GM06990 (cell line): Measurements from ENCODE around the gene DUS2.
"Not testable (repeated sequence)": the region's sequence is repeated elsewhere in the genome, so short reads cannot be mapped to it uniquely, and the experiment has no call there.

Source experiments
- DNase-seq: peaks from one replicate; pipeline ENCODE4 v3.0.0-alpha.2; 2011; ENCODE audit not compliant: insufficient read length; ENCODE audit errors: extremely low read depth
- H3K27me3 ChIP-seq: replicated peaks from 2 replicates; pipeline ENCODE4 v1.6.0; 2011; ENCODE audit warnings: low read length; ENCODE audit not compliant: control insufficient read depth, insufficient read depth
- H3K36me3 ChIP-seq: 2 replicates; pipeline ENCODE4 v1.5.1; 2011; ENCODE audit warnings: low read length; ENCODE audit not compliant: control insufficient read depth, insufficient read depth
- H3K4me3 ChIP-seq: replicated peaks from 2 replicates; pipeline ENCODE4 v1.5.1; 2011; ENCODE audit warnings: low read depth, mild to moderate bottlenecking, control low read depth, low read length
- CTCF ChIP-seq: IDR thresholded peaks from 2 replicates; pipeline ENCODE4 v1.5.1; 2011; ENCODE audit warnings: low read length, control low read depth, mild to moderate bottlenecking, inconsistent platforms; ENCODE audit not compliant: insufficient read depth, poor library complexity, severe bottlenecking

The DUS2 gene

DNA sequence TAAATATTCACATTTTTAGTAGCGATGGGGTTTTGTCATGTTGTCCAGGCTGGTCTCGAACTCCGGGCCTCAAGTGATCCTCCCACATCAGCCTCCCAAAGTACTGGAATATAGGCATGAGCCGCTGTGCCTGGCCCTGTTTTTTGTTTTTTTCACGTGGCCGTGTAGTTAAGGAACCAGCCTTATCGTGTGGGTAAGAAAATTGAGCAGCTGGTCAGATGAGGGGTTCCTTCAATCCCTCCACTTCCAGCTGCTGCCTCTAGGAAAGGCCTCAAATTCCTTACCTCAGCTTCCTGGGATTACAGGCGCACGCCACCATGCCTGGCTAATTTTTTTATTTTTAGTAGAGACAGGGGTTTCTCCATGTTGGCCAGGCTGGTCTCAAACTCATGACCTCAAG lies 17.9 kb upstream of the DUS2 start:
- TF ChIP-seq CTCF = no peak
- no peak for DNase-seq
- Histone ChIP-seq H3K4me3 (no peak overlapping the region), H3K27me3 (no peaks in the 10 kb centered on the region), H3K36me3 (no peaks in the 10 kb centered on the region)

DNA sequence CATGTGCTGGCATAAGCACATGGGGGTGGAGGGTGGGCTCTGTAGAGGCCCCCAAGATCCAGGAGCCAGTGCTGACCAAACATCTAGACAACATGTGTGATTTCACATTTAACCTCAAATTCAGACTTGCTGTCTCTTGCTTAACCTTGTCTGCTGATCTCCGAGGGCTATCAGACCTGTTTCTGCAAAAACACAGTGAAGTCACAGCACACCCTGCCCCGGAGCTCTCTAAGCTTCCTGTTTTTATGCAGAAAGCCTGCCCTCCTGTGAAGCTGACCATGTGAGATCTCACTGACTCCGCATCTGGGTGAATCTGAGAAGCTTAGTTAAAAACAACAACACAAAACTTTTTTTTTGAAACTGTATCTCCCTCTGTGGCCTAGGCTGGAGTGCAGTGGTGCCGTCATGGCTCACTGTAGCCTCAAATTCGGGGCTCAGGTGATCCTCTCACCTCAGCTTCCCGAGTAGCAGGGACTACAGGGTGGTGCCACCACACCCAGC lies 17.2 kb upstream of the DUS2 start:
- TF ChIP-seq CTCF = no peak
- H3K36me3 ChIP-seq = no peaks in the 10 kb centered on the region
- no peaks in the 10 kb centered on the region for H3K27me3 ChIP-seq
- no peak for DNase-seq
- H3K4me3 ChIP-seq = no peak overlapping the region

GRCh38 chr16:68009157-68009735 lies 13.8 kb upstream of the DUS2 start:
- no peak for TF ChIP-seq CTCF
- DNase-seq = no peak
- no peak overlapping the region for H3K4me3 ChIP-seq
- no peaks in the 10 kb centered on the region for H3K36me3 ChIP-seq
- no peaks in the 10 kb centered on the region for H3K27me3 ChIP-seq

- not testable (repeated sequence) for H3K4me3 ChIP-seq, H3K36me3 ChIP-seq, DNase-seq, H3K27me3 ChIP-seq
Measured at GRCh38 chr16:68009872-68010271, 13.2 kb upstream of the DUS2 start.

GRCh38 chr16:68013440-68013839 lies 9.6 kb upstream of the DUS2 start:
- Histone ChIP-seq H3K4me3 (no peak overlapping the region), H3K27me3 (no peaks in the 10 kb centered on the region; the same call in 1 of the 2 replicates), H3K36me3 (no peaks in the 10 kb centered on the region)
- TF ChIP-seq CTCF = no peak
- DNase-seq = no peak

DNA sequence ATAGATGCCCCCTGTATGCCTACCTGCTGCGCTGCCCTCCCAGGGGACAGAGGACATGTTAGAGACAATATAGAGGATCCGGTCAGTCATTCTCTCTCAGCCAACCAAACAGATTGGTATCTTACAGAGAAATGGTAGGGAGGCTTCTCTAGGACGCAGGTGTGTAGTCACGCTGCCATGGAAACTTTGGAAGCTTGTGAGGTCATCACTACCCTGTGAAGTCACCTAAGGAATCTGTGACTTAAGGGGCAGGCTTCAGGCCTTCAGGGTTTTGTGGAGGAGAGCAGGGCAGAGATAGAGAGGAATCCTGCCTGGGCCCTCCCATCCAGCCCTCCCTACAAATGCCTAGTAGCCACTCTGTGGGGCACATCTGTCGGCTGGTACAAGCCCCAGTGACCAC lies 7.4 kb upstream of the DUS2 start, which contains the start of gene DPEP2NB:
TSS of gene DPEP2NB (minus strand) at position 231 of the 400 bp plus-strand sequence. CDS start at position 90, 141 bp downstream.
- no peak for TF ChIP-seq CTCF
- Histone ChIP-seq H3K4me3 (no peak within 1 kb of the TSS), H3K36me3 (no peaks in the 10 kb centered on the region), H3K27me3 (no peaks in the 10 kb centered on the region; the same call in 1 of the 2 replicates)
- DNase-seq = no peak
